Neural cell (in vitro differentiated cells): ENCODE results near the gene RELCH. TPM values are rescaled to one million over a fixed set of nuclear protein-coding genes. Genes with fewer than 3 reads are reported as not detected.

ENCODE experiments used
- H2AFZ ChIP-seq: fragments of 200-600, 300-800 bp; sonication (generic), shearing (Covaris generic); 2 replicates; pipeline ENCODE4 v1.6.0; 2014; ENCODE audit warnings: low read depth, mild to moderate bottlenecking, antibody characterized with exemption, low read length, moderate library complexity
- H3F3A ChIP-seq: fragments of 200-600 bp; shearing (Covaris generic); 2 replicates; pipeline ENCODE4 v1.6.1; 2016; ENCODE audit warnings: mild to moderate bottlenecking, moderate library complexity, mixed read lengths, antibody characterized with exemption, low read length; ENCODE audit not compliant: insufficient read depth, poor library complexity, severe bottlenecking
- H3K27ac ChIP-seq: fragments of 200-600, 300-800 bp; sonication (generic), shearing (Covaris generic); 2 replicates; pipeline ENCODE4 v1.5.1; 2014; ENCODE audit warnings: mild to moderate bottlenecking, low read length, moderate library complexity
- H3K27me3 ChIP-seq: fragments of 300-800, 200-600 bp; sonication (generic), shearing (Covaris generic); 2 replicates; pipeline ENCODE4 v1.6.0; 2014; ENCODE audit warnings: mild to moderate bottlenecking, low read depth, low read length, moderate library complexity; ENCODE audit not compliant: insufficient read depth
- H3K36me3 ChIP-seq: fragments of 300-800, 200-600 bp; sonication (generic), shearing (Covaris generic); 2 replicates; pipeline ENCODE4 v1.5.1; 2014; ENCODE audit warnings: mild to moderate bottlenecking, antibody characterized with exemption, low read length, moderate library complexity; ENCODE audit not compliant: insufficient read depth
- H3K4me2 ChIP-seq: fragments of 300-800, 200-600 bp; sonication (generic), shearing (Covaris generic); 2 replicates; pipeline ENCODE4 v1.6.0; 2014; ENCODE audit warnings: mild to moderate bottlenecking, low read length
- H3K4me3 ChIP-seq: fragments of 300-800, 200-600 bp; sonication (generic), shearing (Covaris generic); 2 replicates; pipeline ENCODE4 v1.5.1; 2014; ENCODE audit warnings: mild to moderate bottlenecking, low read length, moderate library complexity
- H3K79me2 ChIP-seq: fragments of 200-600 bp; shearing (Covaris generic); replicated peaks from 2 replicates; pipeline ENCODE4 v1.6.0; 2014; ENCODE audit warnings: mild to moderate bottlenecking, low read length, moderate library complexity; ENCODE audit not compliant: insufficient read depth
- H3K9ac ChIP-seq: fragments of 300-800, 200-600 bp; sonication (generic), shearing (Covaris generic); 2 replicates; pipeline ENCODE4 v1.6.1; 2016; ENCODE audit warnings: mild to moderate bottlenecking, low read length, mixed read lengths
- H3K9me2 ChIP-seq: fragments of 200-600 bp; shearing (Covaris generic); 2 replicates; pipeline ENCODE4 v1.6.1; 2016; ENCODE audit warnings: mild to moderate bottlenecking, low read length, mixed read lengths; ENCODE audit not compliant: insufficient read depth
- H3K9me3 ChIP-seq: fragments of 200-600, 300-800 bp; sonication (generic), shearing (Covaris generic); 2 replicates; pipeline ENCODE4 v1.6.1; 2016; ENCODE audit warnings: mild to moderate bottlenecking, mixed run types, low read length, moderate library complexity, mixed read lengths
- H4K20me1 ChIP-seq: fragments of 200-600 bp; shearing (Covaris generic); 2 replicates; pipeline ENCODE4 v1.6.1; 2016; ENCODE audit warnings: mild to moderate bottlenecking, mixed run types; ENCODE audit not compliant: insufficient read depth
- CTCF ChIP-seq: fragments of 450-650 bp; IDR thresholded peaks from 2 replicates; pipeline ENCODE4 v1.5.1; 2014; ENCODE audit warnings: antibody characterized with exemption, mild to moderate bottlenecking, moderate library complexity; ENCODE audit not compliant: poor library complexity, severe bottlenecking
- EP300 ChIP-seq: fragments of 450-650 bp; conservative IDR thresholded peaks from 2 replicates; pipeline ENCODE4 v1.6.1; 2014; ENCODE audit warnings: antibody characterized with exemption, mild to moderate bottlenecking, moderate library complexity; ENCODE audit not compliant: poor library complexity, severe bottlenecking
- EZH2 ChIP-seq: fragments of 200-600, 300-800 bp; shearing (Covaris generic), sonication (generic); IDR thresholded peaks from 2 replicates; pipeline ENCODE4 v1.6.1; 2014; ENCODE audit warnings: antibody characterized with exemption, low read length, borderline replicate concordance, mild to moderate bottlenecking; ENCODE audit not compliant: insufficient read depth, poor library complexity, severe bottlenecking
- MXI1 ChIP-seq: fragments of 450-650 bp; conservative IDR thresholded peaks from 2 replicates; pipeline ENCODE4 v1.6.1; 2014; ENCODE audit warnings: antibody characterized with exemption, mild to moderate bottlenecking; ENCODE audit not compliant: poor library complexity, severe bottlenecking
- POLR2AphosphoS5 ChIP-seq: IDR thresholded peaks from 2 replicates; pipeline ENCODE4 v1.6.1; 2012
- RAD21 ChIP-seq: fragments of 450-650 bp; conservative IDR thresholded peaks from 2 replicates; pipeline ENCODE4 v1.6.1; 2014; ENCODE audit warnings: antibody characterized with exemption, mild to moderate bottlenecking, moderate library complexity
- REST ChIP-seq: IDR thresholded peaks from 2 replicates; pipeline ENCODE4 v1.6.1; 2012; ENCODE audit warnings: borderline replicate concordance
- SMC3 ChIP-seq: fragments of 450-650 bp; conservative IDR thresholded peaks from 2 replicates; pipeline ENCODE4 v1.6.1; 2014; ENCODE audit warnings: antibody characterized with exemption, mild to moderate bottlenecking, moderate library complexity; ENCODE audit not compliant: poor library complexity
- TAF1 ChIP-seq: IDR thresholded peaks from 2 replicates; pipeline ENCODE4 v1.6.1; 2012; ENCODE audit warnings: low read depth
- polyA plus RNA-seq: library from polyadenylated mRNA; depleted of rRNA; stranded (reverse); fragments of >200 nt; gene quantifications from 2 replicates; pipeline ENCODE4 v1.2.3, GENCODE V29; 2014

The RELCH gene
- polyA plus RNA-seq, 1 donor from 2014 or later, result 80.2 TPM

GRCh38 chr18:62198259-62198658, 11.2 kb downstream of the RELCH start:
- no peaks in the 10 kb centered on the region for H4K20me1 ChIP-seq
- H3K4me3 ChIP-seq, result no peak overlapping the region
- H2AFZ ChIP-seq, result no peak overlapping the region
- peaks cover 67% of the 10 kb centered on the region for H3K79me2 ChIP-seq
- H3K27me3 ChIP-seq, result no peaks in the 10 kb centered on the region
- H3K4me2 ChIP-seq, result no peak overlapping the region
- H3K9me3 ChIP-seq, result no peaks in the 10 kb centered on the region
- H3K36me3 ChIP-seq, result no peaks in the 10 kb centered on the region
- no peak overlapping the region for H3K27ac ChIP-seq
- no peaks in the 10 kb centered on the region for H3K9me2 ChIP-seq
- no peak overlapping the region for H3K9ac ChIP-seq
- H3F3A ChIP-seq, result no peaks in the 10 kb centered on the region
- TF ChIP-seq REST, result no peak
- no peak for TF ChIP-seq CTCF
- no peak for TF ChIP-seq EZH2
- no peak for TF ChIP-seq TAF1
- TF ChIP-seq MXI1, result no peak
- no peak for TF ChIP-seq EP300
- TF ChIP-seq POLR2AphosphoS5, result no peak
- no peak for TF ChIP-seq RAD21
- no peak for TF ChIP-seq SMC3

- H3K27ac ChIP-seq, result no peak overlapping the region
- H3K79me2 ChIP-seq, result peaks cover 61% of the 10 kb centered on the region
- H3F3A ChIP-seq, result no peaks in the 10 kb centered on the region
- no peak overlapping the region for H3K9ac ChIP-seq
- no peak overlapping the region for H3K4me2 ChIP-seq
- H3K27me3 ChIP-seq, result no peaks in the 10 kb centered on the region
- H3K9me3 ChIP-seq, result no peaks in the 10 kb centered on the region
- H3K4me3 ChIP-seq, result no peak overlapping the region
- no peaks in the 10 kb centered on the region for H3K9me2 ChIP-seq
- no peaks in the 10 kb centered on the region for H3K36me3 ChIP-seq
- H2AFZ ChIP-seq, result no peak overlapping the region
- TF ChIP-seq TAF1 (no peak), MXI1 (no peak), EZH2 (no peak), EP300 (no peak), POLR2AphosphoS5 (no peak), CTCF (no peak), REST (no peak), SMC3 (no peak), RAD21 (no peak)
- H4K20me1 ChIP-seq, result no peaks in the 10 kb centered on the region
Measured at GRCh38 chr18:62199629-62200028, 12.6 kb downstream of the RELCH start.
